Measurements from ENCODE around the gene LHX2. TPM values are rescaled to one million over a fixed set of nuclear protein-coding genes. Genes with fewer than 3 reads are reported as not detected.
A peak's percentile ranks its signal among the peaks of the same experiment; 100 is the strongest.

The LHX2 gene
- total RNA-seq, 2 experiments from 2014 or later = 0.14 TPM; not detected in 1

- no peak for DNase-seq
- H3K4me1 ChIP-seq (ENCODE audit: insufficient read depth, low read length) = peaks cover 36% of the 10 kb centered on the region
- Mint-ChIP-seq H3K36me3 (ENCODE audit: low read depth) (no peaks in the 10 kb centered on the region), H3K27ac (no peak overlapping the region), H3K9me3 (no peaks in the 10 kb centered on the region), H3K27me3 (peaks cover 87% of the 10 kb centered on the region), H3K4me3 (peak overlapping the region; percentile 36), H3K4me1 (ENCODE audit: low read depth) (peaks cover 42% of the 10 kb centered on the region)
- H3K9me3 ChIP-seq (ENCODE audit: control insufficient read depth in 1 of 2, insufficient read depth in 1 of 2, low read length in 2 of 2) = peaks cover 0 to 29% of the 10 kb centered on the region in 2 experiments
- ChIA-PET POLR2A (no interaction called here), CTCF (no interaction called here)
- no peaks in the 10 kb centered on the region for H3K36me3 ChIP-seq (ENCODE audit: insufficient read depth, low read length)
- H3K27me3 ChIP-seq (ENCODE audit: control insufficient read depth in 1 of 2, insufficient read depth in 2 of 2, low read length in 2 of 2) = peaks cover 69 to 84% of the 10 kb centered on the region in 2 experiments
- TF ChIP-seq CTCF (IDR thresholded peaks at IDR 0.05) = no peak
- no peak overlapping the region for H3K4me3 ChIP-seq (ENCODE audit: low read length)
- intact Hi-C loops (cut with DNase I, micrococcal nuclease) = no loop called here
- H3K27ac ChIP-seq (ENCODE audit: low read depth in 1 of 2, low read length in 2 of 2) = no peak overlapping the region
- no peak for ATAC-seq (ENCODE audit: poor library complexity)
Measured at GRCh38 chr9:124021385-124021769, 9.8 kb downstream of the LHX2 start.

GRCh38 chr9:124022201-124023121, 10.9 kb downstream of the LHX2 start:
- no peaks in the 10 kb centered on the region for H3K36me3 Mint-ChIP-seq (ENCODE audit: low read depth)
- Histone ChIP-seq H3K36me3 (ENCODE audit: insufficient read depth, low read length) (no peaks in the 10 kb centered on the region), H3K4me1 (ENCODE audit: insufficient read depth, low read length) (peaks cover 26% of the 10 kb centered on the region), H3K27me3 (ENCODE audit: control insufficient read depth in 1 of 2, insufficient read depth in 2 of 2, low read length in 2 of 2) (peaks cover 58 to 73% of the 10 kb centered on the region in 2 experiments), H3K27ac (ENCODE audit: low read depth in 1 of 2, low read length in 2 of 2) (no peak overlapping the region), H3K4me3 (ENCODE audit: low read length) (no peak overlapping the region), H3K9me3 (ENCODE audit: control insufficient read depth in 1 of 2, insufficient read depth in 1 of 2, low read length in 2 of 2) (peaks cover 0 to 19% of the 10 kb centered on the region in 2 experiments)
- peaks cover 86% of the 10 kb centered on the region for H3K27me3 Mint-ChIP-seq
- H3K4me1 Mint-ChIP-seq (ENCODE audit: low read depth) = peaks cover 32% of the 10 kb centered on the region
- no peaks in the 10 kb centered on the region for H3K9me3 Mint-ChIP-seq
- ChIA-PET POLR2A (no interaction called here), CTCF (no interaction called here)
- DNase-seq = no peak
- H3K4me3 Mint-ChIP-seq = no peak overlapping the region
- ATAC-seq (ENCODE audit: poor library complexity) = no peak
- intact Hi-C loops (cut with DNase I, micrococcal nuclease) = no loop called here
- H3K27ac Mint-ChIP-seq = no peak overlapping the region
- TF ChIP-seq CTCF (IDR thresholded peaks at IDR 0.05) = no peak

GRCh38 chr9:124024107-124024506, 12.5 kb downstream of the LHX2 start:
- Histone ChIP-seq H3K27ac (ENCODE audit: low read depth in 1 of 2, low read length in 2 of 2) (no peak overlapping the region), H3K36me3 (ENCODE audit: insufficient read depth, low read length) (no peaks in the 10 kb centered on the region), H3K9me3 (ENCODE audit: control insufficient read depth in 1 of 2, insufficient read depth in 1 of 2, low read length in 2 of 2) (peaks cover 0 to 9% of the 10 kb centered on the region in 2 experiments), H3K27me3 (ENCODE audit: control insufficient read depth in 1 of 2, insufficient read depth in 2 of 2, low read length in 2 of 2) (peaks cover 47 to 59% of the 10 kb centered on the region in 2 experiments), H3K4me3 (ENCODE audit: low read length) (no peak overlapping the region), H3K4me1 (ENCODE audit: insufficient read depth, low read length) (peaks cover 12% of the 10 kb centered on the region)
- Mint-ChIP-seq H3K4me3 (no peak overlapping the region), H3K9me3 (no peaks in the 10 kb centered on the region), H3K27ac (no peak overlapping the region), H3K4me1 (ENCODE audit: low read depth) (peaks cover 21% of the 10 kb centered on the region), H3K36me3 (ENCODE audit: low read depth) (no peaks in the 10 kb centered on the region), H3K27me3 (peaks cover 90% of the 10 kb centered on the region)
- ATAC-seq (ENCODE audit: poor library complexity) (no peak), DNase-seq (no peak)
- TF ChIP-seq CTCF (IDR thresholded peaks at IDR 0.05) = no peak
- ChIA-PET CTCF (no interaction called here), POLR2A (no interaction called here)
- intact Hi-C loops (cut with DNase I, micrococcal nuclease) = no loop called here

Data from CD4-positive, alpha-beta T cell (primary cell).